Measurements from ENCODE around the gene PCBP3.

- TF ChIP-seq, protein P1, sequence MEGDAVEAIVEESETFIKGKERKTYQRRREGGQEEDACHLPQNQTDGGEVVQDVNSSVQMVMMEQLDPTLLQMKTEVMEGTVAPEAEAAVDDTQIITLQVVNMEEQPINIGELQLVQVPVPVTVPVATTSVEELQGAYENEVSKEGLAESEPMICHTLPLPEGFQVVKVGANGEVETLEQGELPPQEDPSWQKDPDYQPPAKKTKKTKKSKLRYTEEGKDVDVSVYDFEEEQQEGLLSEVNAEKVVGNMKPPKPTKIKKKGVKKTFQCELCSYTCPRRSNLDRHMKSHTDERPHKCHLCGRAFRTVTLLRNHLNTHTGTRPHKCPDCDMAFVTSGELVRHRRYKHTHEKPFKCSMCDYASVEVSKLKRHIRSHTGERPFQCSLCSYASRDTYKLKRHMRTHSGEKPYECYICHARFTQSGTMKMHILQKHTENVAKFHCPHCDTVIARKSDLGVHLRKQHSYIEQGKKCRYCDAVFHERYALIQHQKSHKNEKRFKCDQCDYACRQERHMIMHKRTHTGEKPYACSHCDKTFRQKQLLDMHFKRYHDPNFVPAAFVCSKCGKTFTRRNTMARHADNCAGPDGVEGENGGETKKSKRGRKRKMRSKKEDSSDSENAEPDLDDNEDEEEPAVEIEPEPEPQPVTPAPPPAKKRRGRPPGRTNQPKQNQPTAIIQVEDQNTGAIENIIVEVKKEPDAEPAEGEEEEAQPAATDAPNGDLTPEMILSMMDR (IDR thresholded peaks at IDR 0.05), result no peak
- no peak for TF ChIP-seq EZH2 (IDR thresholded peaks at IDR 0.05)
- TF ChIP-seq EZH2phosphoT487 (IDR thresholded peaks at IDR 0.05), result no peak
Measured at GRCh38 chr21:45598666-45599065, 44.9 kb upstream of the PCBP3 start.
